Adipose tissue (tissue), 3 donors: ENCODE results near the gene SCN4A. TPM values are rescaled to one million over a fixed set of nuclear protein-coding genes. Genes with fewer than 3 reads are reported as not detected.

Experiments
- H3K27ac ChIP-seq: one replicate; pipeline ENCODE4 v1.5.1; 2013; ENCODE audit warnings: low read depth, low read length
- WGBS, 3 donors: extraction: QIAGEN DNeasy Blood & Tissue Kit; methylation state at CpG; one replicate each; pipeline ENCODE4 v1.1.7; 2013; 5-methylcytosine and 5-hydroxymethylcytosine counted together
- polyA plus RNA-seq, 3 donors: library from polyadenylated mRNA; stranded (reverse); fragments of 200-250 nt; gene quantifications; one replicate each; pipeline ENCODE4 v1.2.3, GENCODE V29; 2013
- donor health status: healthy with polysubstance abuse.
- donor health status: Bipolar disorder and iron deficiency.
- donor health status: healthy.

Gene SCN4A
- polyA plus RNA-seq, 3 donors: 1.8 to 25.6 (median 11.1) TPM

GRCh38 chr17:64003526-64004121, 30.9 kb upstream of the SCN4A start:
- no peak overlapping the region for H3K27ac ChIP-seq
- 84 to 86% (median 84%) methylated on average over 13 of the region's 13 CpGs for WGBS, 3 donors

- WGBS, 3 donors: 84 to 91% (median 87%) methylated on average over 21 to 22 of the region's 22 CpGs
- no peak overlapping the region for H3K27ac ChIP-seq
These were observed 30.2 kb upstream of the SCN4A start for GRCh38 chr17:64002658-64003525.

GRCh38 chr17:64001763-64002529, 29.2 kb upstream of the SCN4A start:
- H3K27ac ChIP-seq: no peak overlapping the region
- WGBS, 3 donors: 60 to 88% (median 64%) methylated on average over 14 of the region's 14 CpGs

- whole genome bisulfite sequencing, 3 donors: 72 to 91% (median 80%) methylated on average over 7 of the region's 7 CpGs
- H3K27ac ChIP-seq: no peak overlapping the region
These were observed 28.4 kb upstream of the SCN4A start for GRCh38 chr17:64001091-64001579.

- WGBS, 3 donors: 80 to 86% (median 83%) methylated on average over 24 to 25 of the region's 25 CpGs
- no peak overlapping the region for H3K27ac ChIP-seq
These were observed 27.2 kb upstream of the SCN4A start for GRCh38 chr17:63999680-64000531.

GRCh38 chr17:63998721-63999679, 26.3 kb upstream of the SCN4A start:
- H3K27ac ChIP-seq: no peak overlapping the region
- WGBS, 3 donors: 19 to 31% (median 20%) methylated on average over 24 to 33 of the region's 33 CpGs

GRCh38 chr17:63998050-63998720, 25.5 kb upstream of the SCN4A start, which contains the start of gene PRR29:
PRR29 (plus strand) TSS chr17:63998351; CDS start chr17:63998365, 14 bp downstream.
- H3K27ac ChIP-seq: no peak within 1 kb of the TSS
- 1 to 2% (median 1%) methylated on average over 30 to 43 of the region's 43 CpGs for WGBS, 3 donors

GRCh38 chr17:63997341-63998048, 24.8 kb upstream of the SCN4A start:
- no peak overlapping the region for H3K27ac ChIP-seq
- 14 to 22% (median 16%) methylated on average over 18 to 19 of the region's 19 CpGs for WGBS, 3 donors

GRCh38 chr17:63996430-63997182, 23.9 kb upstream of the SCN4A start:
- no peak overlapping the region for H3K27ac ChIP-seq

GRCh38 chr17:63995626-63996025, 22.9 kb upstream of the SCN4A start:
- WGBS, 3 donors: 88 to 89% (median 88%) methylated on average over 5 of the region's 5 CpGs
- no peak overlapping the region for H3K27ac ChIP-seq

More at GRCh38 chr17:63996430-63997182, 23.9 kb upstream of the SCN4A start:
- 92 to 95% (median 93%) methylated on average over 11 of the region's 11 CpGs for WGBS, 3 donors

GRCh38 chr17:63993368-63993985, 20.8 kb upstream of the SCN4A start:
- H3K27ac ChIP-seq: peak overlapping the region; percentile 24
- 77 to 90% (median 84%) methylated on average over 3 of the region's 3 CpGs for WGBS, 3 donors

GRCh38 chr17:63991611-63992010, 18.9 kb upstream of the SCN4A start:
- WGBS, 3 donors: 86 to 89% (median 88%) methylated on average over 11 of the region's 11 CpGs
- no peak overlapping the region for H3K27ac ChIP-seq

- H3K27ac ChIP-seq: no peak overlapping the region
- WGBS, 3 donors: 76 to 87% (median 86%) methylated on average over 21 of the region's 21 CpGs
These were observed 17.1 kb upstream of the SCN4A start for GRCh38 chr17:63989622-63990345.
